Choroid plexus epithelial cell (primary cell): Measurements from ENCODE around the gene LCN10.
"Not testable (repeated sequence)": the region's sequence is repeated elsewhere in the genome, so short reads cannot be mapped to it uniquely, and the experiment has no call there.

ENCODE experiments used
- DNase-seq: peaks from one replicate; pipeline ENCODE4 v3.0.0-alpha.2; 2010; ENCODE audit warnings: low read depth
- H3K4me3 ChIP-seq: 2 replicates; pipeline ENCODE4 v1.5.1; 2011; ENCODE audit warnings: low read depth, mild to moderate bottlenecking, control low read depth, low read length, moderate library complexity
- TF ChIP-seq, protein P1 (sequence below): conservative IDR thresholded peaks from 2 replicates; pipeline ENCODE4 v1.5.1; 2011; ENCODE audit warnings: low read depth, mild to moderate bottlenecking, control low read depth, inconsistent platforms, low read length, moderate library complexity

The LCN10 gene

DNA sequence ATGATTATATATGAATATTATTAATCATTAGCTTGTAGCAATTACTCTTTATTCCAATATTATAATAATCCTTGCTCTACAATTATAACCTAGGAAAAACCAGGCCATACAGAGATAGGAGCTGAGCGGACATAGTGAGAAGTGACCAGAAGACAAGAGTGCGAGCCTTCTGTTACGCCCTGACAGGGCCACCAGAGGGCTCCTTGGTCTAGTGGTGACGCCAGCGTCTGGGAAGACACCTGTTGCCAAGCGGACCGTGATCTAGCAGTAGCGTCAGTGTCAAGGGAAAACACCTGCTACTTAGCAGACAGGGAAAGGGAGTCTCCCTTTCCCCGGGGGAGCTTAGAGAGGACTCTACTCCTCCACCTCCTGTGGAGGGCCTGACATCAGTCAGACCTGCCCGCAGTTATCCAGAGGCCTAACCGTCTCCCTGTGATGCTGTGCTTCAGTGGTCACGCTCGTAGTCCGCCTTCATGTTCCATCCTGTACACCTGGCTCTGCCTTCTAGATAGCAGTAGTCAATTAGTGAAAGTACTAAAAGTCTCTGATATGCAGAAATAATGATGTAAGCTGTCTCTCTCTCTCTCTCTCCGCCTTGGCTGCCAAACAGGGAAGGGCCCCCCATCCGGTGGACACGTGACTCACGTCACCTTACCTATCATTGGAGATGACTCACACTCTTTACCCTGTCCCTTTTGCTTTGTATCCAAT lies 23.8 kb upstream of the LCN10 start:
- TF ChIP-seq, protein P1, sequence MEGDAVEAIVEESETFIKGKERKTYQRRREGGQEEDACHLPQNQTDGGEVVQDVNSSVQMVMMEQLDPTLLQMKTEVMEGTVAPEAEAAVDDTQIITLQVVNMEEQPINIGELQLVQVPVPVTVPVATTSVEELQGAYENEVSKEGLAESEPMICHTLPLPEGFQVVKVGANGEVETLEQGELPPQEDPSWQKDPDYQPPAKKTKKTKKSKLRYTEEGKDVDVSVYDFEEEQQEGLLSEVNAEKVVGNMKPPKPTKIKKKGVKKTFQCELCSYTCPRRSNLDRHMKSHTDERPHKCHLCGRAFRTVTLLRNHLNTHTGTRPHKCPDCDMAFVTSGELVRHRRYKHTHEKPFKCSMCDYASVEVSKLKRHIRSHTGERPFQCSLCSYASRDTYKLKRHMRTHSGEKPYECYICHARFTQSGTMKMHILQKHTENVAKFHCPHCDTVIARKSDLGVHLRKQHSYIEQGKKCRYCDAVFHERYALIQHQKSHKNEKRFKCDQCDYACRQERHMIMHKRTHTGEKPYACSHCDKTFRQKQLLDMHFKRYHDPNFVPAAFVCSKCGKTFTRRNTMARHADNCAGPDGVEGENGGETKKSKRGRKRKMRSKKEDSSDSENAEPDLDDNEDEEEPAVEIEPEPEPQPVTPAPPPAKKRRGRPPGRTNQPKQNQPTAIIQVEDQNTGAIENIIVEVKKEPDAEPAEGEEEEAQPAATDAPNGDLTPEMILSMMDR, result peak; percentile 20
- H3K4me3 ChIP-seq, result not testable (repeated sequence)
- peak; percentile 61 for DNase-seq

GRCh38 chr9:136765745-136766409 lies 23.1 kb upstream of the LCN10 start:
- not testable (repeated sequence) for H3K4me3 ChIP-seq, DNase-seq

DNA sequence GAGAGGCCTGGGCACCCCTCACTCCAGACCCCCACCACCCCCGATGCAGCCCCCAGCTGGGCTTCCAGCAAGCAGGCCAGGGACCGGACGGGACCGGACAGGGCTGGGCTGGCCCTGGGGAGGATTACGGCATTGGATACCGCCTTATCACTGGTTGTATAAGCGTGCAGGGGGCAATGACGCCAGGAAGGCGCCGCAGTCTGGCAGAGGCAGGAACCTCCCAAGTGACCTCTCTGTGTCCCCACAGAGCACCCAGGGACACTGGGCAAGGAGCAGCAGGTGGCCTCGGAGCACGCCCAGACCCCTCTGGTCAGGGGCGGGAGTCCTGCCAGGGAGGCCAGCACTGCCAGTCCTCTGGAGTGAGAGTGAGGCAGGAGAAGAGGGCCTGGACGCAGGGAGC lies 22.3 kb upstream of the LCN10 start:
- TF ChIP-seq, protein P1, result no peak
- no peak overlapping the region for H3K4me3 ChIP-seq
- DNase-seq, result no peak

DNA sequence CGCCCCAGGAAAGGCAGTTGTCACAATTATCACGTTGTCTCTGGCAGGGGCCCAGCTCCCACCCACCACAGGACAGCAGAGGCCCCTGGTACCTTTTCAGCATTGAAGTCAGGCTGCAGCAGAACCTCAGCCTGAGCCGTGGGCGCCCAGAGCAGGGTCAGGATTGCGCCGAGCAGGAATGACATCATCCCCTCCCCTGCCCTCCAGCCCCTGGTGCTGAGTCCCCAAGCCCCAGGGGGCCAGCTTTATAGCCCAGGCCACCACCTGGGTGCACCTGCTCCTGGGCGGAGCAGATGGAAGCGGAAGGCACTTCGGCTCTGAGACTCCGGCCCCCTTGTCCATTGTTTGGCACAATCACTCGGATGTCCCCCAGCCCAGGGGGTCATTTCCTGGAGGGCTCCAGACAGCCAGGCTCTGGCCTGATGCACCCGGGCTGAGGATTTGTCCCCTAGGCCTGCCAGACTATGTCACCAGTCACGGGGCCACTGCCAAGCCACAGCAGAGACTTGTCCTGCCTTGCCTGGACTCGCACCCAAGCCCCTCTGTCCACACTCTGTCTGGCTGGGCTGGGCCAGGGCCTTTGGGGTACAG lies 21.7 kb upstream of the LCN10 start, which contains the start of gene LCN15:
LCN15 (minus strand) TSS at position 218 of the 591 bp plus-strand sequence; CDS start at position 188, 30 bp downstream.
- TF ChIP-seq, protein P1, result no peak
- H3K4me3 ChIP-seq, result no peak within 1 kb of the TSS
- no peak for DNase-seq

DNA sequence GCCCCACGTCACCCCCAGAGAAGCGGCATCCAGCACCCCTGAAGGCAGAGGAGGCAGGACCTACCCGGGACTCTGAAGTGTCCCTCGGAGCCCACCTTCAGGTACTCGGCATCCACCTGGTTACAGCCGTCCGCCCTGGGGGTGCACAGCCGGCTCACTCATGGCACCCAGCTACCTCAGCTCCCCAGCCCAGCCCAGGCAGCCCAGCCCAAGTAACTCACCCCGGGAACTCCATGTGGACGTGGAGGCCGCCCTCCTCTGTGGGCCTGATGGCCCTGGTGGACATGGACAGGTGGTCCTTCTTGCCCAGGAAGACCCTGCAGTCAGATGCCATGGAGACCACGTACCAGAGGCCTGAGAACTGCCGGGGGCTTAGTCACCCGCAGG lies 20.9 kb upstream of the LCN10 start:
- no peak overlapping the region for H3K4me3 ChIP-seq
- no peak for DNase-seq
- TF ChIP-seq, protein P1, result no peak

- peak; percentile 17 for DNase-seq
Observed at GRCh38 chr9:136762915-136763648, 20.3 kb upstream of the LCN10 start.

More at GRCh38 chr9:136762915-136763648, 20.3 kb upstream of the LCN10 start:
- TF ChIP-seq, protein P1, result no peak
- H3K4me3 ChIP-seq, result no peak overlapping the region
